Measurements from ENCODE around the gene PFDN1. TPM values are rescaled to one million over a fixed set of nuclear protein-coding genes. Genes with fewer than 3 reads are reported as not detected.

The PFDN1 gene
- total and polyA plus RNA-seq, 10 donors = 38.0 to 82.1 (median 61.6) TPM

- no peak overlapping the region for H3K4me3 ChIP-seq
- WGBS, 5 donors = 63 to 100% (median 83%) methylated on average over 3 of the region's 3 CpGs
- no peaks in the 10 kb centered on the region for H3K27me3 ChIP-seq (replicated peaks in 1 of 7)
- intact Hi-C loops (cut with DNase I; ENCODE audit: low total_unique reads) = loop anchor here (5.0 kb wide), 1 partner anchor 104 kb away; no protein-coding TSS in a partner anchor
- TF ChIP-seq POLR2A (IDR thresholded peaks at IDR 0.05) (no peak), CTCF (IDR thresholded peaks at IDR 0.05 in 8 of 11, conservative IDR thresholded peaks at IDR 0.05 in 3 of 11) (no peak), POLR2AphosphoS5 (IDR thresholded peaks at IDR 0.05) (no peak)
- no peak for DNase-seq
- H3K4me1 ChIP-seq = peaks cover 10 to 71% (median 41%) of the 10 kb centered on the region in 6 donors
- H3K36me3 ChIP-seq = peaks cover 0 to 83% (median 10%) of the 10 kb centered on the region in 6 donors
- H3K27ac ChIP-seq = no peak overlapping the region
- H3K9me3 ChIP-seq = no peaks in the 10 kb centered on the region
These were observed 54.5 kb downstream of the PFDN1 start for GRCh38 chr5:140248414-140248813.

GRCh38 chr5:140246378-140247122, 56.4 kb downstream of the PFDN1 start:
- 72 to 90% (median 83%) methylated on average over 8 of the region's 8 CpGs for WGBS, 5 donors
- peaks cover 0 to 1% (median 0%) of the 10 kb centered on the region in 7 donors for H3K27me3 ChIP-seq (replicated peaks in 1 of 7)
- H3K4me3 ChIP-seq = no peak overlapping the region
- no peak for DNase-seq
- peaks cover 10 to 63% (median 36%) of the 10 kb centered on the region in 6 donors for H3K4me1 ChIP-seq
- H3K27ac ChIP-seq = peak overlapping the region in 2 of 8 donors; percentile 7 to 59
- intact Hi-C loops (cut with DNase I; ENCODE audit: low total_unique reads) = loop anchor here (5.0 kb wide), 1 partner anchor 106 kb away; no protein-coding TSS in a partner anchor
- TF ChIP-seq CTCF (IDR thresholded peaks at IDR 0.05 in 8 of 11, conservative IDR thresholded peaks at IDR 0.05 in 3 of 11) = no peak
- peaks cover 0 to 78% (median 10%) of the 10 kb centered on the region in 6 donors for H3K36me3 ChIP-seq
- H3K9me3 ChIP-seq = no peaks in the 10 kb centered on the region

GRCh38 chr5:140245926-140246325, 57.0 kb downstream of the PFDN1 start:
- Histone ChIP-seq H3K4me1 (peaks cover 10 to 63% (median 36%) of the 10 kb centered on the region in 6 donors), H3K9me3 (no peaks in the 10 kb centered on the region), H3K27ac (peak overlapping the region in 3 of 8 donors; percentile 22 to 59 (median 46)), H3K27me3 (replicated peaks in 1 of 7) (peaks cover 0 to 7% (median 0%) of the 10 kb centered on the region in 7 donors), H3K4me3 (no peak overlapping the region), H3K36me3 (peaks cover 0 to 78% (median 10%) of the 10 kb centered on the region in 6 donors)
- TF ChIP-seq POLR2A (IDR thresholded peaks at IDR 0.05) = no peak
- TF ChIP-seq CTCF (IDR thresholded peaks at IDR 0.05 in 8 of 11, conservative IDR thresholded peaks at IDR 0.05 in 3 of 11) = no peak
- no peak for TF ChIP-seq POLR2AphosphoS5 (IDR thresholded peaks at IDR 0.05)
- intact Hi-C loops (cut with DNase I; ENCODE audit: low total_unique reads) = loop anchor here (5.0 kb wide), 1 partner anchor 106 kb away; no protein-coding TSS in a partner anchor
- DNase-seq = no peak
- WGBS, 5 donors = 89 to 96% (median 93%) methylated on average over 7 of the region's 7 CpGs

- H3K4me3 ChIP-seq = no peak overlapping the region
- H3K36me3 ChIP-seq = peaks cover 0 to 77% (median 10%) of the 10 kb centered on the region in 6 donors
- H3K9me3 ChIP-seq = no peaks in the 10 kb centered on the region
- 48 to 57% (median 52%) methylated on average over 5 of the region's 5 CpGs for WGBS, 5 donors
- peaks cover 0 to 13% (median 0%) of the 10 kb centered on the region in 7 donors for H3K27me3 ChIP-seq (replicated peaks in 1 of 7)
- H3K27ac ChIP-seq = peak overlapping the region in 3 of 8 donors; percentile 22 to 59 (median 46)
- DNase-seq = no peak
- TF ChIP-seq CTCF (IDR thresholded peaks at IDR 0.05 in 8 of 11, conservative IDR thresholded peaks at IDR 0.05 in 3 of 11) = no peak
- no peak for TF ChIP-seq POLR2A (IDR thresholded peaks at IDR 0.05)
- TF ChIP-seq POLR2AphosphoS5 (IDR thresholded peaks at IDR 0.05) = no peak
- peaks cover 10 to 62% (median 40%) of the 10 kb centered on the region in 6 donors for H3K4me1 ChIP-seq
- intact Hi-C loops (cut with DNase I; ENCODE audit: low total_unique reads) = loop anchor here (5.0 kb wide), 1 partner anchor 107 kb away; no protein-coding TSS in a partner anchor
These were observed 57.6 kb downstream of the PFDN1 start for GRCh38 chr5:140245341-140245740.

Data from spleen (tissue), 11 donors.